GM21619 (cell line): ENCODE measurements around the gene SFXN5.
"Not testable (repeated sequence)": the region's sequence is repeated elsewhere in the genome, so short reads cannot be mapped to it uniquely, and the experiment has no call there.

ENCODE experiments used
- ATAC-seq: cut with Tn5 transposase; IDR thresholded peaks from one replicate; pipeline ENCODE4 v1.9.1; 2021; ENCODE audit not compliant: unreplicated experiment

The SFXN5 gene

GRCh38 chr2:72908741-72909140 lies 162.8 kb downstream of the SFXN5 start:
- ATAC-seq, result no peak

- ATAC-seq, result not testable (repeated sequence)
These were observed 164.1 kb downstream of the SFXN5 start for GRCh38 chr2:72907369-72907768.

GRCh38 chr2:72901426-72901825 lies 170.1 kb downstream of the SFXN5 start:
- no peak for ATAC-seq

GRCh38 chr2:72900191-72900825 lies 171.2 kb downstream of the SFXN5 start:
- ATAC-seq, result no peak

GRCh38 chr2:72898585-72898906 lies 173.0 kb downstream of the SFXN5 start:
- ATAC-seq, result no peak

- ATAC-seq, result no peak
These were observed 173.5 kb downstream of the SFXN5 start for GRCh38 chr2:72897785-72898584.

GRCh38 chr2:72896446-72896845 lies 175.1 kb downstream of the SFXN5 start:
- no peak for ATAC-seq

- ATAC-seq, result no peak
These were observed 175.7 kb downstream of the SFXN5 start for GRCh38 chr2:72895759-72896281.

- ATAC-seq, result no peak
These were observed 176.4 kb downstream of the SFXN5 start for GRCh38 chr2:72895154-72895553.

- no peak for ATAC-seq
These were observed 177.0 kb downstream of the SFXN5 start for GRCh38 chr2:72894514-72894913.

- peak; percentile 75 for ATAC-seq
These were observed 177.8 kb downstream of the SFXN5 start for GRCh38 chr2:72893594-72894319.

GRCh38 chr2:72892506-72893173 lies 178.9 kb downstream of the SFXN5 start:
- peak; percentile 54 for ATAC-seq
